Left ventricle myocardium superior (tissue), 1 donor: ENCODE measurements around the gene PIP5K1C. TPM values are rescaled to one million over a fixed set of nuclear protein-coding genes. Genes with fewer than 3 reads are reported as not detected.

Source experiments
- ATAC-seq: fragments of 200-7000 bp; cut with Tn5 transposase; one replicate; pipeline ENCODE4 v1.9.1; 2020; ENCODE audit warnings: mild to moderate bottlenecking, moderate library complexity
- DNase-seq: peaks from one replicate; pipeline ENCODE4 v3.0.0-alpha.2; 2020
- intact Hi-C: fragments of 100-400 bp; cut with micrococcal nuclease; formaldehyde crosslinking; loops from one replicate; pipeline ENCODE4 v1.11.0; 2022
- total RNA-seq: library from RNA; stranded (reverse); fragmentation: NEBNext Ultra II Directional; extraction: Animal tissue kit (Norgen Biotek cat#: 25700); gene quantifications from one replicate; pipeline ENCODE4 v1.2.1, GENCODE V29; 2021
- donor health status: DM: no; HTN: yes; CAD: no; lungs with severe emphysema.

Gene PIP5K1C
- total RNA-seq, 1 donor from 2014 or later = 34.7 TPM

- ATAC-seq (no peak), DNase-seq (no peak)
- intact Hi-C loops = no loop called here
Measured at GRCh38 chr19:3682286-3682685, 18.0 kb downstream of the PIP5K1C start.

DNA sequence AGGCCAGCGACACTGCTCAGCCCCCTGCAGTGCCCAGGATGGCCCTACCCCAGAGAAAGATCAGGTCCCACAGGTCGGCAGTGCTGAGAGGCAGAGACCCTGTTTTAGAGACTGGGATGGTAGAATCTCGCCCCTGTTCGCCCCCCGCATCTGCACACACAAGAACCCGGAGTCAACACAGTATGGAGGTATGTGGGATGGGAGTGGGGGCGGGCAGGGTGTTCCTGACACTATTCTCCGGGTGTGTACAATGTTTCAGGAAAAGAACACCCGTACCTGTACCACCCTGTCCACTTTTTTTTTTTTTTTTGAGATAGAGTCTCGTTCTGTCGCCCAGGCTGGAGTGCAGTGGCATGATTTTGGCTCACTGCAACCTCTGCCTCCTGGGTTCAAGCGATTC lies 19.3 kb downstream of the PIP5K1C start:
- DNase-seq (no peak), ATAC-seq (no peak)
- intact Hi-C loops = no loop called here

DNA sequence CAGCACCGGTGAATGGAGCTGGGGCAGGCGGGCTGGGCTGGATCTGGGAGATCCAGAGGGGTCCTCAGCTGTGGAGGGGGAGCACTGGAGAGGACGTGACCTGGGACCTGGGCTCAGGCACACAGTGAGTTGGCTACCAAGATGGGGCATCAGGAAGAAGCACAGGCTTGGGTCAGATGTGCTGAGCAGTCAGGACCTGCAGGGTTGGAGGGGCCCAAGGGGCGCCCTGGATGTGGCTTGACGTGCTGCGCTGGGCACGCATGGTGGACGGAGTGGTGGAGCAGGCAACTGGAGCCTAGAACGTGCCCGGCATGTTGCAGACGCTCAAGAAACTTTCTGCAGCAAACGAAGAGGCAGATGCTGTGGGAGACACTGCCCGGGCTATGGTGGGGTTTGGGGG lies 20.7 kb downstream of the PIP5K1C start:
- intact Hi-C loops = no loop called here
- ATAC-seq (no peak), DNase-seq (no peak)

- DNase-seq (peak; percentile 29), ATAC-seq (no peak)
- intact Hi-C loops = no loop called here
Measured at GRCh38 chr19:3679138-3679537, 21.1 kb downstream of the PIP5K1C start.

DNA sequence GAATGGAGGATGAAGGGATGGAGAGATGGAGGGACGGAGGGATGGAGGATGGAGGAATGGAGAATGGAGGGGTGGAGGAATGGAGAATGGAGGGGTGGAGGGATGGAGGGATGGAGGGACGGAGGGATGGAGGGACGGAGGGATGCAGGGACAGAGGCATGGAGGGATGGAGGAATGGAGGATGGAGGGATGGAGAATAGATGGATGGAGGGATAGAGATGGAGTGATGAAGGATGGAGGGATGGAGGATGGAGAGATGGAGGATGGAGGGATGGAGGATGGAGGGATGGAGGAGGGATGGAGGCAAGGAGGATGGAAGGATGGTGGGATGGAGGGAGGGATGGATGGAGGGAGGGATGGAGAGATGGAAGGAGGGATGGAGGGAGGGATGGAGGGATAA lies 22.1 kb downstream of the PIP5K1C start:
- DNase-seq (no peak), ATAC-seq (no peak)
- intact Hi-C loops = no loop called here

DNA sequence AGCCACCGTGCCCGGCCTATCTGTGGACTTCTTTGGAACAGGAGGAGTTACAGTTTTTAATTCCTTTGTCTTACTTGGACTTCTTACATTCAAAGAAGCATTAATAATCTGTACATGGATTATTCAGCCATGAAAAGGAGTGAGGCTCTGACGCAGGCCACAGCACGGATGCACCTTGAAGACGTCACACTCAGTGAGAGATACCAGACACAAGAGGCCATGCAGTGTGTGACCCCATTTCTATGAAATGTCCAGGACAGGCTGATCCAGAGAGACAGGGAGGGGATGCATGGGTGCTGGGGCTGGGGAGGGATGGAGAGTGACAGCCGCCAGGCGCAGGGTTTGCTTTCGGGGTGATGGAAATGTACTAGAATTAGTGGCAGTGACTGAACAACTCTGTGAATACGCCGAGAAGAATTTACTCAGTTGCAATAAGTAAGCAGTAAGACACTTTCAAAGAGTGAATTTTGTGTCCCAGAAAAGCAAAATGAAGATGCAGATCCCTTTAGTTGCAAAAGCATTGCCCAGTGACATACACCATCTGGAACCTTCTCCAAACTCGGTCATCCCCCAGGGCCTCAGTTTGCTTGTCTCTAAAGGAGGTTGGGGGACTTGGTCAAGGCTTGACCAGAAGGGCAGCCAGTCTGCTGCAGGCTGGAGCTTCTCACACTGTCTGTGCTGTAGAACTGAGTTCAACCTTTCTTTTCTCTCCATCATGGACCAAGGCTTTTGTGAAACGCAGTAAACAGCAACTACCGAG lies 25.3 kb downstream of the PIP5K1C start:
- ATAC-seq (no peak), DNase-seq (no peak)
- intact Hi-C loops = no loop called here

DNA sequence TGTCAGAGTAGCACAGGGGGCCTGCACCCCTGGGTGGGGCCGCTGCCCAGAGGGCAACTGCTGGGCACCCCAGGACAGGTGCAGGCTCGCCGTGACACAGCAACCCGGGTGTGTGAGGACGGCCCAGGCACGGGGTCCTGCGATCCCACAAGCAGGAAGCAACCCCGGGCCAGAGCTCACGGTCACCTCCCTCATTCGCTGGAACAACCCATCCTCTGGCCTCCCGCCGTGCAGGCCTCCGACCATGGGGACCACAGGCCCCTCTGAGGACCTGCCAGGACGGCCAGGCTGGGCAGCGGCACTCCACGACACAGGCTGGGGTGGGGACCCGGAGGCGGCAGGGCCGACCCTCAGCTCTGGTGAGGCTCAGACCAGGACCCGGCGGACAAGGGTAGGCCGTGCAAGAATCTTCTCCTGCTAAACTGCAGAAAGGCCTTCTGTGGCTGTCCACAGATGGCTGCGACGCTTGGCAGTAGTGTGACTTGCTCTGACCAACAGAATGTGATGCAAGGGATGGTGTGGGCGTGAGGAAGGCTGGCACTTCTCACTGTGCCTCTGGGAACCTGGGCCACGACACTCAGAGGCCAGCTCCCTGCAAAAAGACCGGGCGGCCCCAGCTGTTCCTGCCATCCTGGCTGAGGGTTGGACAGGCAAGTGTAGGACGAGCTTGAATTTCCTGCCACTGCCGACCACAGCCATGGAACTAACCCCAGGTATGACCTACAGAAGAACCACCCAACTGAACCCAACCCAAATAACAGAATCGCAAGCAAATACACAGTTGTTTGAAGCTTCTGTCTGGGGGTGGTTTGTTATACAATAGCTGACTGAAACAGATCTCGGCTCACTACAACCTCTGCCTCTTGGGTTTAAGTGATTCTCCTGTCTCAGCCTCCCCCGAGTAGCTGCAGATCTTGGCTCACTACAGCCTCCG lies 26.5 kb downstream of the PIP5K1C start:
- DNase-seq (no peak), ATAC-seq (no peak)
- intact Hi-C loops = no loop called here

- ATAC-seq (no peak), DNase-seq (no peak)
- intact Hi-C loops = no loop called here
Measured at GRCh38 chr19:3672993-3673392, 27.3 kb downstream of the PIP5K1C start.

- no peak for ATAC-seq
- no peak for DNase-seq
- intact Hi-C loops = no loop called here
Measured at GRCh38 chr19:3672575-3672948, 27.7 kb downstream of the PIP5K1C start.

DNA sequence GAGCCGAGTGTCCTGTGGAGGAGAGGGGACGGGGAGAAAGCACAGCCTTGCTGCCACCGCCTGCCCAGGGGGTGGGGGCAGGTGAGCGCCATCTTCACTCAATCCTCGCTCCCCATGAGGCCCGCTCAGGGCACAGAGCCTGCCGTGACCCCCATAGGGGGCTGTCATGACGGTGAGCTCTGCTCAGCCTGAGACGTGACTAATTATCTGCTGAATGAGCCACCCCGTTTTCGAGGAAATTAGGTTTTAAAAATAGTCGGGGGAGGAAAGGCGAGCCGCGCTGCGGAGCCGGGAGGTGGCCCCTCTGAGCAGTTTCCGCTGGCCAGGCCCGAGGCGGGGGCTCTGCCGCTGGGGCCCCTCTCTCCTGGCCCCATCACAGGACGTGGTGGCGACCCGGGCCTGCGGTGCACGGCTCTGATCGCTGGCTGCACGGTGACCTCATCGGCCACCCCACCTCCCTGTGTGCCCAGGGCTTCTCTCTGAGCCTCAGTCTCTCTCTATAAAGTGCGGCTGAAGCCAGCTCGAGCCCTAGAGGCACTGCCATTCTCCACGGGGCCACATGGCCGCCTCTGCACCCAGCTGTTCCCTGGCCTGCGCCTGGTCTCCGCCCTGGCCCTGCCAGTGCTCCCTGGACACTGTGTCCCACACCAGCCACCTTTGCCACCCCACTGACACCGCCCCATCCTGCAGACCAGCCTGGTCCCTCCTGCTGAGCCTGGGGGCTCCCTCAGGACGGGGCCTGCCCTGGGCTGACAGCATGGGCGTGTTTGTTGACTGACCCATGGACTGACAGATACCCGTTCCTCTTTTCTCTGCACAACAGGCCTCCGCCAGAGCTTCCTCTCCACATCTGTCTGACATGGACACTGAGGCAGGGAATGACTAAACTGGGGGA lies 28.3 kb downstream of the PIP5K1C start:
- ATAC-seq (peak; percentile 2), DNase-seq (no peak)
- intact Hi-C loops = no loop called here

DNA sequence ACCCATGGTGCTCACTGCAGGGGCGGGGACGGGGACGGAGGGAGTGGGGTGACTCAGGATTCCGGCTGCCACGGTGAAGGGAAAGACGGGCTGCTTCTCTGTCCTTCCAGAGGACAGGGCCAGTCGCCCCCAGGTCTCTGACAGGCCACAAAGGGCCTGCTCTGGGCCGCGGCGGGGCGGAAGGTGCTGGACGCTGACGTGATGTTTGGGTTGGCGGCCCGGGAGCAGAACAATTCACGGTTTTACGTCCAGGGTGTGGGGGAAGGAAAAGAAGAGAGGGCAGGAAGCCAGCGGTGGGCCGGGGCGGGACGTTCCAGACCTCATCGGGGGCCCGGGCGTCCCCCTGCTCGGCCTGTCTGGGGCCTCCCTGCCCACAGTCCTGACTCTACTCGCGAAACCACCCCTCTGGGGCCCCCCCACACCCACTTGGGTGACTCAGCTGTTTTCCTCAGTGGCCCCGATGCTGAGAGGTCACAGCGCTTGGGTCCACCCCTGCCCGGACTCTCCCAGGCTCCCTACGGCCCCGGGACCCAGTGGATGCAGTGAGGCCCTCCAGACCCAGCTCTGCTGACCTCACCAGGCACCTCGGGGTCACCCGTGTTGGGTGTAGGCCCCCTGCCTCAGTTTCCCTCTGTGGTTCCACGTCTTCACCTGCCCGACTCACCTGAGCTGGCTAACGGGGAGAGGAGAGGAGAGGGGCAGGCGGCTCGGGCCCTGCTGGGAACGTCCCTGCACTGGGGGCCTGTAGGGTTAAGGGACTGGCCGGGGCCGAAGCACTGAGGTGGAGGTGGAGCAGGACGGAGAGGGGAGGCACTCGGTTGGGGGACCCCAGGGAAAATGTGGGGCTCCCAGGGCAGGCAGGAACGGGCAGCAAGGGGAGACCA lies 29.2 kb downstream of the PIP5K1C start:
- peak; percentile 87 for DNase-seq
- intact Hi-C loops = no loop called here
- ATAC-seq = peak; percentile 74

- ATAC-seq (peak; percentile 80), DNase-seq (peak; percentile 83)
- intact Hi-C loops = no loop called here
Measured at GRCh38 chr19:3669947-3670795, 30.1 kb downstream of the PIP5K1C start.

GRCh38 chr19:3669082-3669946 lies 31.0 kb downstream of the PIP5K1C start:
- no peak for ATAC-seq
- intact Hi-C loops = no loop called here
- no peak for DNase-seq

DNA sequence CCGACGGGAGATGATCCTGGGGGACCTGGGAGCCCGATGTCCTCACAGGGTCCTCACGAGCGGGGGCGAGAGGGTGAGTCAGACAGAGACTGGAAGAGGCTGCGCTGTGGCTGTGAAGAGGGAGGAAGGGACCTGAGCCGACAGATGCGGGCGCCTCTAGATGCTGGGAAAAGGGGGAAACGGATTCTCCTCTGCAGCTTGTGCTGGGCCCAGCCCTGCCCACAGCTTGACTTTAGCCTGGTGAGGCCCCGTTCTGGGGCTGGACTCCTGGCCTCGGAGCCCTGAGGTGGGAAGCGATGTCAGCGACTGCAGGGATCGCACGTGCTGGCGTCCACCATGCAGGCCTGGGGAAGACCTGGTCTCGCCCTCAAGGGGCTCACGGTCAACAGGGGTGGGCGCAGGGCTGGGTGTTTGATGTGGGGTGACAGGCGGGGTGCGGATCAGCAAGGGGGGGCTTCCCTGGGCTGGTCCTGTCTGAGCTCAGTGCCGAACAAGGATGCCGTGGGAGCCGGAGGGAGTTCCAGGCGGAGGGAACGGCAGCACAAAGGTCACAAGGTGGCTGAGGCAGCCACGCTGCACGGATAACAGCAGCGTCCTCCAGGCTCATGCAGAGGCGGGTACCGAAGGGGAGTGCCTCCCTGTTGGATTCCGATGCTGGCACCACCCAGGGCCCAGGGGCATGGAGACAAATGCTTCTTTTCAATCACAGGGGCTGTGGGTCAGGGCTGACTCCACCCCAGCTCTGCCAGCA lies 31.8 kb downstream of the PIP5K1C start:
- DNase-seq (no peak), ATAC-seq (no peak)
- intact Hi-C loops = no loop called here

DNA sequence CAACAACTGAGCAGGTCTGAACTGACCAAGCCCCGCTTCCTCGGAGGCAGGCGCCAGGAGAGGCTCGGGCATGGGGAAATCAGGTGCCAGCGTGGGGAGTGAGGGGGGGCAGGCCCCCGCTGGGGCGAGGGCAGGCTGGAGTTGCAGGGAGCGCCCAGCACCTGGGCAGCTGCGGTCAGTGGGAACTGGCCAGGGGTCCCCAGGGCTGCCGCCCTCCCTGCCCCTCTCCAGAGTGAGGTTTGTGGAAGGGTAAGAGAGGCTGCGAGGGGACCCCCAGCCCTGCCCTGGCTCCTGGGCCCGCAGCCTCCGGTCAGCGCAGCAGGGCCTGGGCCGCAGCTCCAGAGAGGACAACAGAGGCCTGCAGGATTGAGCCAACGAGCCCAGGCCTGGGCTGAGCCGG lies 32.5 kb downstream of the PIP5K1C start:
- intact Hi-C loops = no loop called here
- DNase-seq = no peak

GRCh38 chr19:3667037-3667638 lies 33.1 kb downstream of the PIP5K1C start:
- ATAC-seq = no peak
- no peak for DNase-seq

More for the DNA sequence above, 32.5 kb downstream of the PIP5K1C start:
- no peak for ATAC-seq

More at GRCh38 chr19:3667037-3667638, 33.1 kb downstream of the PIP5K1C start:
- intact Hi-C loops = no loop called here
